Neural crest cell (in vitro differentiated cells): ENCODE measurements around the gene SAP30L. TPM values are rescaled to one million over a fixed set of nuclear protein-coding genes. Genes with fewer than 3 reads are reported as not detected.

ENCODE experiments used
- DNase-seq: peaks from one replicate; pipeline ENCODE4 v3.0.0; 2021; ENCODE audit warnings: low read depth, mixed read lengths, low spot score
- H3K27ac Mint-ChIP-seq: one replicate; pipeline ENCODE4 v1.8.0; 2021; ENCODE audit warnings: mild to moderate bottlenecking, mixed read lengths; ENCODE audit not compliant: unreplicated experiment
- H3K27me3 Mint-ChIP-seq: 2 replicates; pipeline ENCODE4 v1.8.0; 2021; ENCODE audit warnings: low read depth, mild to moderate bottlenecking, mixed read lengths
- H3K36me3 Mint-ChIP-seq: 2 replicates; pipeline ENCODE4 v1.8.0; 2021; ENCODE audit warnings: low read depth, mild to moderate bottlenecking, mixed read lengths
- H3K4me1 Mint-ChIP-seq: 2 replicates; pipeline ENCODE4 v1.8.0; 2021; ENCODE audit warnings: mixed read lengths
- H3K4me3 Mint-ChIP-seq: one replicate; pipeline ENCODE4 v1.8.0; 2021; ENCODE audit warnings: mild to moderate bottlenecking, mixed read lengths
- H3K9me3 Mint-ChIP-seq: 2 replicates; pipeline ENCODE4 v1.8.0; 2021; ENCODE audit warnings: mixed read lengths
- total RNA-seq: library from RNA; stranded (reverse); gene quantifications from 2 replicates; pipeline ENCODE4 v1.2.1, GENCODE V29; 2021
- TF ChIP-seq, protein P1 (sequence below): fragments of 200-600 bp; sonication (generic); conservative IDR thresholded peaks from 2 replicates; pipeline ENCODE4 v1.5.0; 2021; ENCODE audit warnings: antibody characterized with exemption, mild to moderate bottlenecking

SAP30L gene
- total RNA-seq, 1 donor from 2014 or later: 46.3 TPM

DNA sequence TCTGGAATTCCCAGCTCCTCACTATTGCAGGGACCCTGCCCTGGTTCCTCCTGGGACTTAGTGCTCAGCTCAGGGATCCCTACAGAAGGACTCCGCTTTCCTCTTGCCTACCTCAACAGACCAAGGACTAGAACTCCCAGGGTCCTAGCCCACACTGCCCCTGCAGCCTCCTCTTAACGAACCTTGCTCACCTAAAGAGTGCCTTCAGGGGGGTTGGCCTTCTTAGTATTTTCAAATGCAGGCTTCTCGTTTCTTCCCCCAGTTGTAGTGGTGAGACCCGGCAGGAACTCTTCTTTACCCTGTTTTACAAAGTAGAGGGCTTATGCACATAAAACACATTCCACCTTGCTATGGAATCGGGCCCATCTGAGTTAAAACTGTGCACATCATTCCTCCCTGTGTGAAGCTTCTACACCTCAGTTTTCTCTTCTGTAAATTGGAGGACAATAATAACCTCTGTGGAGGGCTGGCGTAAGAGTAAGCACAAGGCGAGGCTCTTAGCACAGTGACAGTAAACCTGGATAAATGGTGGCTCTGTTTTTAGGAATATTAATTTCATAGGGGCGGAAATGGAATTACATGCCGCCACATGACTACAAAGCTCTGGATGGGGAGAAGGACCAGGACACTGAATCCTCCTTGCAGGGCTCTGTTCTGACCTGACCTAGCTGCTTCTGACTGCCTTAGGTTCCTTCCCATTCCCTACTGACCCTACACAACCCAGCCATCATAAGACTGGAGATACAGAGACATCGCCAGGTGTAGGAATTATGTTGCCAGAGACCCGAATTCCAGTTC is 36.0 kb downstream of the SAP30L start:
- no peak overlapping the region for H3K4me3 Mint-ChIP-seq
- H3K9me3 Mint-ChIP-seq: no peaks in the 10 kb centered on the region
- peaks cover 12% of the 10 kb centered on the region for H3K4me1 Mint-ChIP-seq
- peaks cover 100% of the 10 kb centered on the region for H3K27me3 Mint-ChIP-seq
- no peak for DNase-seq
- no peaks in the 10 kb centered on the region for H3K36me3 Mint-ChIP-seq
- TF ChIP-seq, protein P1, sequence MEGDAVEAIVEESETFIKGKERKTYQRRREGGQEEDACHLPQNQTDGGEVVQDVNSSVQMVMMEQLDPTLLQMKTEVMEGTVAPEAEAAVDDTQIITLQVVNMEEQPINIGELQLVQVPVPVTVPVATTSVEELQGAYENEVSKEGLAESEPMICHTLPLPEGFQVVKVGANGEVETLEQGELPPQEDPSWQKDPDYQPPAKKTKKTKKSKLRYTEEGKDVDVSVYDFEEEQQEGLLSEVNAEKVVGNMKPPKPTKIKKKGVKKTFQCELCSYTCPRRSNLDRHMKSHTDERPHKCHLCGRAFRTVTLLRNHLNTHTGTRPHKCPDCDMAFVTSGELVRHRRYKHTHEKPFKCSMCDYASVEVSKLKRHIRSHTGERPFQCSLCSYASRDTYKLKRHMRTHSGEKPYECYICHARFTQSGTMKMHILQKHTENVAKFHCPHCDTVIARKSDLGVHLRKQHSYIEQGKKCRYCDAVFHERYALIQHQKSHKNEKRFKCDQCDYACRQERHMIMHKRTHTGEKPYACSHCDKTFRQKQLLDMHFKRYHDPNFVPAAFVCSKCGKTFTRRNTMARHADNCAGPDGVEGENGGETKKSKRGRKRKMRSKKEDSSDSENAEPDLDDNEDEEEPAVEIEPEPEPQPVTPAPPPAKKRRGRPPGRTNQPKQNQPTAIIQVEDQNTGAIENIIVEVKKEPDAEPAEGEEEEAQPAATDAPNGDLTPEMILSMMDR: no peak
- H3K27ac Mint-ChIP-seq: no peak overlapping the region

DNA sequence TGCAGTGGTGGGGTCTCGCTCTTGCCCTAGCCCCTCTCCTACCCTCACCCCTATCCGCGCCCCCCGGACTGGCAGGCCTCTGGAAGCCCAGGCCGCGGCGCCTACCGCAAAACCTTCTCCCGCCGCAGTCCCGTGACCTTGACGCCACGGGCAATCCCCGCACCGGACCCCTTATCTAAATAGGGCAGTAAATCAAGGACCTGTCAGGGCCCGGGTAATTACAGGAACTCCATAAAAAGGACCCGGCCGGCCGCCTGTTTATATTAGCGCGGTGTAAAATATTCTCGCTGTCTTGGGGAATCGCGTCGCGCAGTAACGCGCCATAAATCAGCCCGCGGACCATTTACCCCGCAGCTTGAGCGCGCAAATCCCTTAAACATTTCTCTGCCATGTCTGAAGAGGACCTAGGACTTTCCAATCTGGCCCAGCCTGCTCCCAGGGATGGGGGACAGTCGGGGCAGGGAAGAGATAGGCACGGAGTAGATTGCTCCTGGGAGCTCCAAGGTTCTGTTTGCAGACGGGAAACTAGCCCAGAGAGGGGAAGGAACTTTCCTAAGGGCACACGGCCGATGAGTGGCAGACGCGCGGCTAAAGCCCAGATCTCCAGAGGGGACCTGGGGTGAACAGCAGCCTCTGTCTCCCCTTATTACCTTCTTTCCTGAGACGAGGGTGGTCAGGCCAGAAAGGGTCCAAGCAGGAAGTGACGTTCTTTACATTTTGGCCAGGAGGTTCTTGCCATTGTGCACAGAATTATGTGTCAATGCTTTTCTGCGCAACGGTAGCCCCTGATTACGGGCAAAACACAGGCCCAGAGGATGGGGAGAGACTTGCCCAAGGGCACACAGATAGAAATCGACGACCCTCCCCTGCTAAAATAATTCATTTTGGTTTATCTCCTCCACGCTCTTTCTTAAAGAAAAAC is 37.0 kb downstream of the SAP30L start:
- peaks cover 7% of the 10 kb centered on the region for H3K4me1 Mint-ChIP-seq

GRCh38 chr5:154483654-154484392 is 38.0 kb downstream of the SAP30L start:
- DNase-seq: no peak
- no peak overlapping the region for H3K27ac Mint-ChIP-seq
- peaks cover 99% of the 10 kb centered on the region for H3K27me3 Mint-ChIP-seq
- H3K4me3 Mint-ChIP-seq: no peak overlapping the region
- H3K36me3 Mint-ChIP-seq: no peaks in the 10 kb centered on the region
- peaks cover 7% of the 10 kb centered on the region for H3K4me1 Mint-ChIP-seq
- no peaks in the 10 kb centered on the region for H3K9me3 Mint-ChIP-seq
- TF ChIP-seq, protein P1: no peak

More for the DNA sequence above, 37.0 kb downstream of the SAP30L start:
- Mint-ChIP-seq H3K27ac (no peak overlapping the region), H3K9me3 (no peaks in the 10 kb centered on the region), H3K4me3 (no peak overlapping the region), H3K36me3 (no peaks in the 10 kb centered on the region), H3K27me3 (peaks cover 100% of the 10 kb centered on the region)
- TF ChIP-seq, protein P1: no peak
- no peak for DNase-seq

DNA sequence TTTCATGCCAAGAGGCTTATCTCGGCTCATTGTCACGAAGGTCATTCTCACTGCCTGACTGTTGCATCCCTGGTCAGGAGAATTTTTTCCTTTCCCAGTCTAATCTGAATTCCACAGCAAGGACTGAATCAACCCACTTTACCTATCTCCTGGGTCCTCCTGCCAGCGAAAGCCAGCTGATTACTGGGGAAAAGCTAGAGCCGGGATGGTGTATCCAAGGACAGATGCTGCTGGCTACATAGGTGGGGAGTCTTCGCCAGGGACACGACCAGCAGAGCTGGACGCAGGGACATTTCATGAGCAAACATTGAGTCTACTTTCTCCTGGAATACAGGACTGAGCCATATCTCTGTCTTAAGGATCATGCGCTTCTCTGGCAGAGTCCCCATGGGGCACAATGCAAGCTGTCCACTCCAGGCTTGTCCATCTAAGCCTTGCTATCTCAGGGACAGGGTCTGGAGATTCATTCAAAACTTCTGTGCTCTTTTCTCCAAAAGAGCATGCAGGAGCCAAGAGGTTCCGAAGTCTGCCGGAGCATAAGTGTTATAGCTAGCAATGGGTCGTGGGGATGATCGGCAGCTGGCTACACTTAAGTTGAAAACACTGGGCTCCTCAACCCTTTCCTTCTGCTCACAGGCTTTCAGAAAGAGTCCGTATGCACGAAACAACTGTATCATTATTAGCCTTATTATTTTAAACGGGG is 38.7 kb downstream of the SAP30L start:
- TF ChIP-seq, protein P1: no peak
- Mint-ChIP-seq H3K4me3 (no peak overlapping the region), H3K27ac (no peak overlapping the region), H3K9me3 (no peaks in the 10 kb centered on the region), H3K36me3 (no peaks in the 10 kb centered on the region), H3K27me3 (peaks cover 98% of the 10 kb centered on the region), H3K4me1 (peaks cover 5% of the 10 kb centered on the region)
- no peak for DNase-seq

GRCh38 chr5:154485096-154485491 is 39.3 kb downstream of the SAP30L start:
- Mint-ChIP-seq H3K4me1 (peaks cover 4% of the 10 kb centered on the region), H3K36me3 (no peaks in the 10 kb centered on the region), H3K27ac (no peak overlapping the region), H3K4me3 (no peak overlapping the region), H3K27me3 (peaks cover 97% of the 10 kb centered on the region), H3K9me3 (no peaks in the 10 kb centered on the region)
- TF ChIP-seq, protein P1: no peak
- DNase-seq: no peak
